Peyer's patch (tissue), 4 donors: Measurements from ENCODE around the gene NFAM1.

Experiments used
- CTCF ChIP-seq, 6 experiments: fragments of 450-650 bp in 4 of 6; fragments of 200-600 bp in 2 of 6; sonication (generic) in 1 of 6; IDR thresholded peaks; one replicate each; pipeline ENCODE4 v1.5.1; 2017 to 2019; ENCODE audit warnings: antibody characterized with exemption in 6 of 6, mild to moderate bottlenecking in 3 of 6, moderate library complexity in 1 of 6
- POLR2A ChIP-seq, 2 donors: fragments of 450-650 bp; IDR thresholded peaks; one replicate each; pipeline ENCODE4 v1.5.1; 2017; ENCODE audit warnings: antibody characterized with exemption in 2 of 2, mild to moderate bottlenecking in 2 of 2, moderate library complexity in 2 of 2

- TF ChIP-seq CTCF (IDR thresholded peaks at IDR 0.05) (no peak), POLR2A (IDR thresholded peaks at IDR 0.05) (no peak)
Measured at GRCh38 chr22:42369250-42370041, 62.8 kb downstream of the NFAM1 start.
